ENCODE data around the gene GRB10.

Gene GRB10

DNA sequence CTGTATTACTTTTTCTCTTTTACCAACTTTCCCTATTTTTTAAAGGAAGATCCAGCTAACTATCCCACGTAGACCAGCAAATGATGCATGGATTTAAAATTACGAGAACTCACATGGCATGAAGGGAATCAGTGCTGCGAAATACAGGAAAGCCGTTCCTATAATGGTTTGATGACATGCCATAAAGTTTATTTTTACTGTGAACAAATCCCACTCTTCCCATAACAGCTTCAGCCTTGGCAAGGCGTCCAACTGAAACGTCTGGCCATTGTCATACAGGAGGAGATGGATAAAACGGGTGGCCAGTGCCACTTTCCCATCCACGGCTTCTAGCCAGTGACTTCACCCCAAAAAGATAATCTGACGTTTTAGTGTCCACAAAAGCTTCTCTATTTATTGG, 111.3 kb downstream of the GRB10 start:
- TF ChIP-seq FOXK2 (IDR thresholded peaks at IDR 0.05) (no peak), LEF1 (IDR thresholded peaks at IDR 0.05; ENCODE audit: borderline replicate concordance) (no peak), ELF4 (IDR thresholded peaks at IDR 0.05) (no peak), BHLHE40 (IDR thresholded peaks at IDR 0.05; ENCODE audit: borderline replicate concordance) (no peak), ZNF384 (IDR thresholded peaks at IDR 0.05) (no peak), SP1 (IDR thresholded peaks at IDR 0.05) (no peak), NFRKB (IDR thresholded peaks at IDR 0.05) (no peak), ARNT (IDR thresholded peaks at IDR 0.05) (no peak), FOXM1 (IDR thresholded peaks at IDR 0.05; ENCODE audit: borderline replicate concordance) (no peak), FOXA1 (IDR thresholded peaks at IDR 0.05) (no peak), SUZ12 (IDR thresholded peaks at IDR 0.05) (no peak), L3MBTL2 (conservative IDR thresholded peaks at IDR 0.05) (no peak), TARDBP (IDR thresholded peaks at IDR 0.05) (no peak), HDGF (IDR thresholded peaks at IDR 0.05; ENCODE audit: borderline replicate concordance) (no peak), CTBP1 (IDR thresholded peaks at IDR 0.05; ENCODE audit: borderline replicate concordance) (no peak)
- TF ChIP-seq, protein P1, sequence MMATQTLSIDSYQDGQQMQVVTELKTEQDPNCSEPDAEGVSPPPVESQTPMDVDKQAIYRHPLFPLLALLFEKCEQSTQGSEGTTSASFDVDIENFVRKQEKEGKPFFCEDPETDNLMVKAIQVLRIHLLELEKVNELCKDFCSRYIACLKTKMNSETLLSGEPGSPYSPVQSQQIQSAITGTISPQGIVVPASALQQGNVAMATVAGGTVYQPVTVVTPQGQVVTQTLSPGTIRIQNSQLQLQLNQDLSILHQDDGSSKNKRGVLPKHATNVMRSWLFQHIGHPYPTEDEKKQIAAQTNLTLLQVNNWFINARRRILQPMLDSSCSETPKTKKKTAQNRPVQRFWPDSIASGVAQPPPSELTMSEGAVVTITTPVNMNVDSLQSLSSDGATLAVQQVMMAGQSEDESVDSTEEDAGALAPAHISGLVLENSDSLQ (IDR thresholded peaks at IDR 0.05): no peak
- POLR2A ChIA-PET: no interaction called here
- DNase-seq (ENCODE audit: extremely low spot score): no peak
- CTCF ChIA-PET: no interaction called here

DNA sequence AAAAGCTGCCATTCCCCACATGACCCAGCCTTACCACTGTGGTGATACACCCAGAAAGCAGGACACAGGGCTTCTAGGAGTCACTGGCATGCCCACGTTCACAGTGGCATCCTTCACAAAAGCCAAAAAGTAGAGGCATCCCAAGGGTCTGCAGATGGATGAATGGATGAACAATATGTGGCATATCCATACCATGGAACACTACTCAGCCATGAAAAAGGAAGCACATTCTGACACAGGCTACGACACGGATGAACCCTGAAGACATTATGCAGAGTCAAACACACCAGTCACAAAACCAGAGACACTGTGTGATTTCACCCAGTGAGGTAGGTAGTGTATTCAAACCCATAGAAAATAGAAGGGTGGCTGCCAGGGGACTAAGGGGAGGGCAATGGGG, 112.8 kb downstream of the GRB10 start:
- TF ChIP-seq SUZ12 (IDR thresholded peaks at IDR 0.05) (no peak), ARNT (IDR thresholded peaks at IDR 0.05) (no peak), TARDBP (IDR thresholded peaks at IDR 0.05) (no peak), BHLHE40 (IDR thresholded peaks at IDR 0.05; ENCODE audit: borderline replicate concordance) (no peak), FOXK2 (IDR thresholded peaks at IDR 0.05) (no peak), NFRKB (IDR thresholded peaks at IDR 0.05) (no peak)
- ChIA-PET CTCF (no interaction called here), POLR2A (no interaction called here)
- DNase-seq (ENCODE audit: extremely low spot score): no peak

DNA sequence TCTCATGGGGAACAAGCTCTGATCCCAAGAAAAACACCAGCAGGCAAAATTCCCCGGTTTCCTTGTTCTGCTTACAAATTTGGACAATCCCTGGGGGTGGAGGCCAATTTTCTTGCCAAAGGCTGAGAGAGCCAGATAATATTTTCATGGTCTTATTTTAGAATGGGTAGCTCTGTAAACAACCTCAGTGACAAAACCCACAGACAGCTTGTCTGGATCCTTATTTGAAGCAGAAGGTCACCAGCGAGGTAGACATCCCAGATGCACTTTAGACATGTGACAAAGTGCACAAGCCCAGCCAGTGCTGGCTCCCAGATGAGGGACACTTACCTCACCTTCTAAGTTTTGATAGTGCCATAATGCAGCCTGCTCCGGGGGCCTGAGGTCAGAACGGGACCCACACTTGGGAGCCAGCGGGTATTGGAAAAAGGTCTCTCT, 114.9 kb downstream of the GRB10 start:
- ChIA-PET CTCF (interaction anchor here (0.5 kb wide), 1 partner anchor 473 kb away, joined by 6 read pairs; no protein-coding TSS in a partner anchor), POLR2A (no interaction called here)
- no peak for DNase-seq (ENCODE audit: extremely low spot score)
- TF ChIP-seq L3MBTL2 (conservative IDR thresholded peaks at IDR 0.05) (no peak), TARDBP (IDR thresholded peaks at IDR 0.05) (no peak), FOXA1 (IDR thresholded peaks at IDR 0.05) (no peak), LEF1 (IDR thresholded peaks at IDR 0.05; ENCODE audit: borderline replicate concordance) (no peak), FOXK2 (IDR thresholded peaks at IDR 0.05) (no peak), BHLHE40 (IDR thresholded peaks at IDR 0.05; ENCODE audit: borderline replicate concordance) (no peak), SP1 (IDR thresholded peaks at IDR 0.05) (no peak), FOXM1 (IDR thresholded peaks at IDR 0.05; ENCODE audit: borderline replicate concordance) (no peak), NFRKB (IDR thresholded peaks at IDR 0.05) (no peak), HDGF (IDR thresholded peaks at IDR 0.05; ENCODE audit: borderline replicate concordance) (no peak), ARNT (IDR thresholded peaks at IDR 0.05) (no peak), CTBP1 (IDR thresholded peaks at IDR 0.05; ENCODE audit: borderline replicate concordance) (no peak)
- TF ChIP-seq, protein P1 (IDR thresholded peaks at IDR 0.05): no peak

DNA sequence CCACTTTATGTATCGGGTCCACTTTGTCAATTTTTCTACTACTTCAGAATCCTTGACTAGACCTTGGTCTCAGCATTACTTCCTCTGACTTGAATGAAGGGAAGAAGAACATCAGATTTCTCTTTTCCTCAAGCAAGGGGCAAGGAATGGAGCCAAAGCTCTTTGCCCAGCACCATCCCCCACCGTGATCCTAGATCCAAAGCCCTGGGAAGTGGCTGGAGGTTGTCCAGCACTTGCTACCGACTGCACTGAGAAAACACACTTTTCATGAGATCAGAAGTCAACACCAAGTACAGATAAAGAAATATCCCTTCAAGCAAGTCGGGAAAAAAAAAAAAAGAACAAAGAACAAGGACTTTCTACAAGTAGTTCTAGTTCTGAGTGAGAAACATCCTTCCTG, 115.4 kb downstream of the GRB10 start:
- TF ChIP-seq, protein P1 (IDR thresholded peaks at IDR 0.05): no peak
- TF ChIP-seq FOXM1 (IDR thresholded peaks at IDR 0.05; ENCODE audit: borderline replicate concordance) (no peak), SP1 (IDR thresholded peaks at IDR 0.05) (no peak), L3MBTL2 (conservative IDR thresholded peaks at IDR 0.05) (no peak), SUZ12 (IDR thresholded peaks at IDR 0.05) (no peak), NFRKB (IDR thresholded peaks at IDR 0.05) (no peak), FOXA1 (IDR thresholded peaks at IDR 0.05) (no peak), HDGF (IDR thresholded peaks at IDR 0.05; ENCODE audit: borderline replicate concordance) (no peak), TARDBP (IDR thresholded peaks at IDR 0.05) (no peak), BHLHE40 (IDR thresholded peaks at IDR 0.05; ENCODE audit: borderline replicate concordance) (no peak), CTBP1 (IDR thresholded peaks at IDR 0.05; ENCODE audit: borderline replicate concordance) (no peak), FOXK2 (IDR thresholded peaks at IDR 0.05) (no peak), ZNF384 (IDR thresholded peaks at IDR 0.05) (no peak), ELF4 (IDR thresholded peaks at IDR 0.05) (no peak), LEF1 (IDR thresholded peaks at IDR 0.05; ENCODE audit: borderline replicate concordance) (no peak), ARNT (IDR thresholded peaks at IDR 0.05) (no peak)
- ChIA-PET CTCF (interaction anchor here (0.5 kb wide), 1 partner anchor 474 kb away, joined by 6 read pairs; no protein-coding TSS in a partner anchor), POLR2A (no interaction called here)
- DNase-seq (ENCODE audit: extremely low spot score): no peak

DNA sequence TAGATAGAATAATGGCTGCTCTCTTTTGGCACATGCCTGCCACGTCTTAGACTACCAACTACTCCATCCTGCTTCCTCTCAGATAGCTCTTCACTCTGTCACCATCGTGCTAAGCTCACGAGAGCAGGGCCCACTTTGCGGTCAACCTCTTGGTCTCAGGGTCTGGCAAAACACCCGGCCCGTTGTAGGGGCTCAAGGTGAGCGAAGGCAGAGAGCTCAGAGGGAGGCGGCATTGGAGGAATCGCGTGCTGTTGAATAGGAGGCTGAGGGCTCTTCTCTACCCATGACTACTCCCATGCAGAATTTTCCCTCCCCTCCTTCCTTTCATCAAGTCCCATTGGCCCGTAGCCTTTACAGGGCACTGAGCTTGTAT, 116.6 kb downstream of the GRB10 start:
- DNase-seq (ENCODE audit: extremely low spot score): no peak
- POLR2A ChIA-PET: no interaction called here
- TF ChIP-seq SP1 (IDR thresholded peaks at IDR 0.05) (no peak), FOXM1 (IDR thresholded peaks at IDR 0.05; ENCODE audit: borderline replicate concordance) (no peak), ZNF384 (IDR thresholded peaks at IDR 0.05) (no peak), SUZ12 (IDR thresholded peaks at IDR 0.05) (no peak), BHLHE40 (IDR thresholded peaks at IDR 0.05; ENCODE audit: borderline replicate concordance) (no peak), ARNT (IDR thresholded peaks at IDR 0.05) (no peak), ELF4 (IDR thresholded peaks at IDR 0.05) (no peak), LEF1 (IDR thresholded peaks at IDR 0.05; ENCODE audit: borderline replicate concordance) (no peak), L3MBTL2 (conservative IDR thresholded peaks at IDR 0.05) (no peak), CTBP1 (IDR thresholded peaks at IDR 0.05; ENCODE audit: borderline replicate concordance) (no peak), HDGF (IDR thresholded peaks at IDR 0.05; ENCODE audit: borderline replicate concordance) (no peak)
- TF ChIP-seq, protein P1 (IDR thresholded peaks at IDR 0.05): no peak
- CTCF ChIA-PET: no interaction called here
